Myocyte (in vitro differentiated cells): ENCODE data around the gene SEM1. TPM values are rescaled to one million over a fixed set of nuclear protein-coding genes. Genes with fewer than 3 reads are reported as not detected.
"Not testable (repeated sequence)": the region's sequence is repeated elsewhere in the genome, so short reads cannot be mapped to it uniquely, and the experiment has no call there.

Source experiments
- DNase-seq: peaks from one replicate; pipeline ENCODE4 v3.0.0-alpha.2; 2012; ENCODE audit warnings: low read depth
- polyA plus RNA-seq: library from polyadenylated mRNA; unstranded; fragments of >200 nt; gene quantifications from one replicate; pipeline ENCODE4 v1.2.1, GENCODE V29; 2012; ENCODE audit warnings: missing spikeins
- total RNA-seq: library from RNA; depleted of rRNA; stranded (reverse); fragments of >200 nt; gene quantifications from 2 replicates; pipeline ENCODE4 v1.2.3, GENCODE V29; 2014

Gene SEM1
- total RNA-seq: 17.2 and 59.0 TPM in 2 replicates
- polyA plus RNA-seq: 300 TPM

DNA sequence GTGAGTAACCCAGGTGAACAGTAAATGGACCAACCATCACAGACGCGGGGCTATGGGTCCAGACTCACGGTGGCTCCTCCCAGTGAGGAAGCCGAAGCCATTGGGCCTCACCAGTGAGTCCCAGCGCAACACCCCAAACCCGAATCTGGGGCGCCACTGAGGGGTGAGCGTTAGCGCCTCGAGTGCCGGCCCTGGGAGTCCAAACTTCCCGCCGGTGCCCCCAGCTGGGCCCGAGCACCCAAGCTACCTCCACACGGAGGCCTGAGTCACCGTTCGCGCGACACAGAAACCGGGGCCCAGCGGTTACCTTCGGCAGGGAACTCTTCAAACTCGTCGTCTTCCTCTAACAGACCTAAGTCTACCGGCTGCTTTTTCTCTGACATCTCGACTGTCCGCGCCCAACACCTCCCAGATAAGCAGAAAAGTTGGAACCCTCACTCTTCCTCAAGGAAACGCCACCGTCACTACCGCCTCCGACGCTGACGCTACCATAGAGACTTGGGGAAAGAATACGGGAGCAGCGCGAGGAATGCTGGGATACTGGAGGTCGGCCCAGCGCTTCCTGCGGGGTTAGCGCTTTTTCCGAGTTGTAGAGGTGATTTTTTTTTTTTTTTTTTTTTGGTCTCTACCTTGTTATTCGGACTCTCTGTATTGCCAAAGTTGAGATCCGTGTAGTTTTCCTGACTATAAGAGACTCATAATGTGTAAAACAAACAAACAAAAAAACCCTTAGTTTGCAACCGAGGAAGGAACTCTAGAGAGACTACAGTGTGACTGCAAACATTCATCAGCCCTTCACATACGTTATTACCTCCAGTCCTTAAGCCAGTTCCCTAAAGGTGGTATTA is at the start of gene SEM1:
SEM1 (minus strand) TSS at position 466 of the 848 bp plus-strand sequence; CDS start at position 383, 83 bp downstream.
- peak; percentile 95 for DNase-seq

DNA sequence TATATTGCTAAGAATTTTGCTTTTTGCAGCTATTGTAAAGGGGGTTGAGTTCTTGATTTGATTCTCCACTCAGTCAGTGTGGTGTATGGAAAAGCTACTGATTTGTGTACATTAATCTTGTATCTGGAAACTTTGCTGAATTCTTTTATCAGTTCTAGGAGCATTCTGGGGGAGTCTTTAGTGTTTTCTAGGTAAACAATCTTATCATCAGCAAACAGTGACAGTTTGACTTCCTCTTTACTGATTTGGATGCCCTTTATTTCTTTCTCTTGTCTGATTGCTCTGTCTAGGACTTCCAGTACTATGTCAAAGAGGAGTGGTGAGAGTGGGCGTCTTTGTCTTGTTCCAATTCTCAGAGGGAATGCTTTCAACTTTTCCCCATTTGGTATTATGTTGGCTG is 48.2 kb upstream of the SEM1 start:
- not testable (repeated sequence) for DNase-seq

DNA sequence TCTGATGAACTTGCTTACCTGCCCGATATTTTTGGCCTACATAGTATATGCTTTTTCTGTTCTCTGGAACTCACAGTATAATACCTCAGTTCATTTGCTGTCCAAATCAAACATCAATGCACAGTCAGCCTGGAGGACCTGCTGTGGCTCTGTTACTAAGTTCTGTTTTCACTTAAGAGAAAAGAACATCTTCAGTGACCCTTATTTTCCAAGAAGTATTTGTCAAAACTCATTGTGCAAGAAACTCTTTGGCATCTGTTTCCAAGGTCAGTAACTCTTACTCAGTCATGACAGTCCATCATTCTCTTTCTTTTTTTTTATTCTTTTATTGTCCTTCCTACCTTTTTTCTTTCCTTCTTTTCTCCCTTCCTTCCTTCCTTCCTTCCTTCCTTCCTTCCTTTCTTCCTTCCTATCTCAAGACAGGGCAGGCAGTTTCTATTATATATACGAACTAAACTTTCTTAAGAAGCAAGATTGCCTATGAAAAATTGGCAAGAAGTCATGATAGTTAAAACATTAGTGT is 37.8 kb upstream of the SEM1 start:
- no peak for DNase-seq

DNA sequence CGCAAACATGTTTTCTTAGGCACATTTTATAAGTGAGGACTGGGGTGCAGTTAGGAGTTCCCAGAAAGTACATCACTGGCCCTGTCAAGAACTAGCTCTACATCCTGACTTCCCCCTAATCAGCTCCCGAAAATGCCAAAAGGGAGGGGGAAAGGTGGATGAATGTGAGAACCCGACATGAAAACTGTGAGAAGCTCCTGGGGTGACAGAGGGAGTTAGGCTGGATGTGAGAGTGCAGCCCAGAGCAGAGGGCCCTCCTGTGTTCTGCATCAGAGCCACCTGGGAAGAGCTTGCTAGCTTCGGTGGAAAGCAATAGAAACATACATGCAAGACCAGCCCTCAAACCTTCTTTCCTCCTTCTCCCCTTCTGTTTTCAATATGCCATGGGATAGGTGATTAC is 30.5 kb upstream of the SEM1 start:
- DNase-seq: no peak

DNA sequence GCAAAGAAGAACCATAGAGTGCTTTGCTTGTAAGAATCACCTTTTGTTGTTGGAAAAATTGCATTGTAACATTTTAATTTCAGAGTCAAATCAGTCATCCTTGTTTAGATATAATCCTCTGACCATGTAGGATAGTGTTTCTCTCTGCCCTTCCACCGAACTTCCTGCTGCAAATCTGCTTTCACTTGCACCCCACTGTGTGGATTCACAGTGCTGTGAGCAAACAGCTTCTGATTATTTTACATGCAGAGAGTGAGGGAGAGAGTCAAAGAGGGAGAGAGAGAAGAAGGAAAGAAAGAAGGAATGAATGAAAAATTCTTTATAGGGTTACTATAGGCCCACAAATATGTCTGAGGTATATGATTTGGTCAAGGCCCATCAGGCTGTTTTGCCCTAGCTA is 30.0 kb upstream of the SEM1 start:
- DNase-seq: no peak

GRCh38 chr7:96739167-96739566 is 29.5 kb upstream of the SEM1 start:
- DNase-seq: no peak

DNA sequence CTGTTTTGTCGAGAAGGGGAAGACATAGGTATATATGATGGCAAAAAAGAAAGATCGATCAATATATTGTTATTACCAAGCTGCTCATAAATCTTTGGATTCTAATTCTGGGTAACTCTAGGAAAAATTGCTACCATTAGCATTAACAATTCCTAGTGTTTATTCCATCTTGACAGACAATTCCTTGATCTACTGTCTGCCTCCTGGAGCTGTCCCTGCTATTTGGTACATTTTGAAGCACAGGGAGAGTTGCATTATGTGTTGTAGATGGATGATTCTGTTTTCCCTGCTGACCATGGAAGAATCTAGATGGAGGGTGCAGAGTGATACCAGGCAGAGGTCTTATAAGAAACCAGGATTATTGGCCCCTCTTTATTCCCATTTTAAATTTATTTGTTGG is 29.1 kb upstream of the SEM1 start:
- no peak for DNase-seq

DNA sequence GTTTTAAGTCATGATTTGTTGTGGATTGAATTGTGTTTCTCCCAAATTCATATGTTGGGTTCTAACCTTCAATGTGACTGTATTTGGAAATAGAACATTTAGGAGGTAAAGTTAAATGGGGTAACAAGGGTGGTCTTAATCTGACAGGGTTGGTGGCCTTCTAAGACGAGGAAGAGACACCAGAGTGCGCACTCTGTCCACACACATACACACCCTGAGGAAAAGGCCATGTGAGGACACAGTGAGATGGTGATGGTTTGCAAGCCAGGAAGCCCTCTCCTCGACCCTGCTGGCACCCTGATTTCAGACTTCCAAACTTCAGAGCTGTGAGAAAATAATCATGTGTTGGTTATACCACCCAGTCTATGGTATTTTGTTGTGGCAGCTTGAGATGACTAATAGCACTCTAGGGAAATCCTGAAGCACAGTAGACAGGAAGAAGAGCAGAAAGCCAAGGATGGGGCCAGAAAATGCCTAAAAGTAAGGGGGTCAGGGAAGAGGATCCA is 28.0 kb upstream of the SEM1 start:
- peak; percentile 1 for DNase-seq

DNA sequence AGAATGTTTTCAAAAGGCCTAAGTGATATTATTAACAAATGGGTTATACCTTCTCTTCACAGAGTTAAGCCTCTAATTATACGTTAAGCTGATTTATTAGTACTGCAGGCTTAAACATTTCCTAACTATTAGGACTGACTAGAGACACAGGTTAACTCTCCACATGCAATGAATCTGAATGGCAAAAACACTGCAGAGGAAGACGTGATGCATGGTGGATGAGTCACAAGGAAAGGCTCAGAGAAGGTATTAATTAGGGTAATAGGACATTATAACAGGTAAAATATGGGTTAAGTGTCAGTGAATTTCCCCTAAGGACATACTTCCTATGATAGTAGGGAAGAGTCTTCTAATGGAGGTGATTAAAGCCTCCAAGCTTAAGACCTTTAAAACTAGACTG is 24.7 kb upstream of the SEM1 start:
- DNase-seq: no peak

GRCh38 chr7:96729820-96730219 is 20.2 kb upstream of the SEM1 start:
- no peak for DNase-seq

DNA sequence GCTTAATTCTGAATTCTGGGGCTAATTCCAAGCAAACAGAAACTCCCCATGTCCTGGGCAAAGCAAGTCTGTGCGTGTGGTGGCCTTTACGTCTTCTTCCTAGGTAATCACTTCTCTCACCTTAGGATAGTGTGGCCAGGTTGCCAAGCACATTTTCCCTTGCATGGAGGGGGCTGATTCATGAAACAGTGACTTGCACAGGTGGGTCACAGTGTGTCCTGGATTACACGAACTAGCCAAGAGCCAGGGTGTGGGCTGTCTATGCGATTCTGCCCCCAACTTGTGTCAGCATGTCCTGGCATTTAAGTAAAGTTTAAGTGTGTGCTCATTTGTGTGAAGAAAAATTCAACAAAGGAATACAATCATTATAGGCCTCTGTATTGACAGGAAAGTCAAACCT is 18.5 kb upstream of the SEM1 start:
- DNase-seq: no peak

- no peak for DNase-seq
Observed at GRCh38 chr7:96727534-96728088, 18.0 kb upstream of the SEM1 start.

GRCh38 chr7:96723622-96724021 is 14.0 kb upstream of the SEM1 start:
- no peak for DNase-seq

DNA sequence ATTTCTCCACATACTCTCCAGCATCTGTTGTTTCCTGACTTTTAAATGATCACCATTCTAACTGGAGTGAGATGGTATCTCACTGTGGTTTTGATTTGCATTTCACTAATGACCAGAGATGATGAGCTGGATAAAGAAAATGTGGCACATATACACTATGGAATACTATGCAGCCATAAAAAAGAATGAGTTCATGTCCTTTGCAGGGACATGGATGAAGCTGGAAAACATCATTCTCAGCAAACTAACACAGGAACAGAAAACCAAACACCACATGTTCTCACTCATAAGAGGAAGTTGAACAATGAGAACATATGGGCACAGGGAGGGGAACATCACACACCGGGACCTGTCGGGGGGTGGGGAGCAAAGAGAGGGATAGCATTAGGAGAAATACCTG is 13.3 kb upstream of the SEM1 start:
- not testable (repeated sequence) for DNase-seq

GRCh38 chr7:96720843-96721242 is 11.2 kb upstream of the SEM1 start:
- peak; percentile 62 for DNase-seq

DNA sequence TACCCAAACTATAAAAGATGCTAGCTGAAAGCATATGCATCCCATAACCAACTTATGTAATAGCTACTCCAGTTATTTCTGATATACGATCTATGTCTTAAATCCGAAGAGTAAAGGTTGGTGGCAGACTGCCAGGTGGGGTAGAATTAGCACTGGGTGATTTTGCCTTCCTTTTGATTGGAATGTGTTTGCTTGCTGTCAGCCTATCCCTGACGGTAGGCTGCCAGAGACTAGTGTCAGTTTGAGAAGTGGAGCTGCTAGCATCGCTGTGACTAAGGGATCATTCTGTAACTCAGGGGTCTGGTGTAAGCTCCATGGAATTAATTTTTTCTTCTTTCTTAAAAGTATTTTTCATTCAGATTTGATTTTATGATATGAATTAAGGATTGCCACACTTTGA is 9.5 kb upstream of the SEM1 start:
- DNase-seq: no peak

- DNase-seq: no peak
Observed at GRCh38 chr7:96718107-96719003, 8.7 kb upstream of the SEM1 start.

- no peak for DNase-seq
Observed at GRCh38 chr7:96713037-96713436, 3.4 kb upstream of the SEM1 start.

DNA sequence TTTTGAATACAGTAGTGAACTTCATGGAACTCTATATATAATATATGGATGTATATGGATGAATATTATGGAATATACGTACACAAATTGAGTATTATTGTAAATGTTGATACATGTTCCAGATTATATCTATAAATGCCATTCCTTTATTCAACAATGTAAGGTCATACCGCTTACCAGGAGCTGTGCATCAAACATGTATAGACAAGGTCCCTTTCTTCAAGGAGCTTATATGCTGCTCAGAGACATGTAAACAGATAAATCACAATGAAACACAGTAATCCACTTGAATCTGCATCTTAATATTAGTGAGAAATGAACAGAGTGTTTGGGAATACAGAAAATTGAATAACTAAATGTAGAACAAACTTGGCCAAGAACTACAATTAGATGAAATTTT is 898 bp upstream of the SEM1 start:
- DNase-seq: no peak

- DNase-seq: no peak
Observed at GRCh38 chr7:96708872-96709271, 774 bp downstream of the SEM1 start.
